SHP77 (cell line): ENCODE data around the gene SERPINB13.

Experiments used
- DNase-seq, 2 experiments: peaks; one replicate each; lab custom pipeline; 2025; lab: John Stamatoyannopoulos, UW

Gene SERPINB13, protein sequence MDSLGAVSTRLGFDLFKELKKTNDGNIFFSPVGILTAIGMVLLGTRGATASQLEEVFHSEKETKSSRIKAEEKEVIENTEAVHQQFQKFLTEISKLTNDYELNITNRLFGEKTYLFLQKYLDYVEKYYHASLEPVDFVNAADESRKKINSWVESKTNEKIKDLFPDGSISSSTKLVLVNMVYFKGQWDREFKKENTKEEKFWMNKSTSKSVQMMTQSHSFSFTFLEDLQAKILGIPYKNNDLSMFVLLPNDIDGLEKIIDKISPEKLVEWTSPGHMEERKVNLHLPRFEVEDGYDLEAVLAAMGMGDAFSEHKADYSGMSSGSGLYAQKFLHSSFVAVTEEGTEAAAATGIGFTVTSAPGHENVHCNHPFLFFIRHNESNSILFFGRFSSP

DNA sequence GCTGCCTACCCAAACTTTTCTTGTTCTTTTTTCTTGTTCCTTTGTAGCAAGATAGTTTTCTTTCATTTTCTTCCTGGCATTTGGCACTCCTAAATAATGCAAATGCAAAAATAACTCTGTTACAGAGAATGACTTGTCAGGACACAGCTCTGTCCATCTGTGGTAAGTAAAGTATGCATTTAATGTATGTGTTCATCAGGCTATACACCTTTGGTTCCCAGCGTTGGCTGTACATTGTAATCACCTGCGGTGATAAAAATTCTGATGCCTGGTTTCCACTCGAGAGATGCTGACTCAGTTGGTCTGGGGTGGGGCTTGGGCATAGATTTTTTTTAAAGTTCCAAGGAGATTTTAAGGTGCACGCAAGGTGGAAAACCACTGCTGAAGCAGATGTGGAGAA is at the start of gene SERPINB13:
Gene SERPINB13, plus strand, starts transcription at position 378 of the 400 bp plus-strand sequence. CDS start 1,325 bp downstream, outside the sequence.
- no peak for DNase-seq

DNA sequence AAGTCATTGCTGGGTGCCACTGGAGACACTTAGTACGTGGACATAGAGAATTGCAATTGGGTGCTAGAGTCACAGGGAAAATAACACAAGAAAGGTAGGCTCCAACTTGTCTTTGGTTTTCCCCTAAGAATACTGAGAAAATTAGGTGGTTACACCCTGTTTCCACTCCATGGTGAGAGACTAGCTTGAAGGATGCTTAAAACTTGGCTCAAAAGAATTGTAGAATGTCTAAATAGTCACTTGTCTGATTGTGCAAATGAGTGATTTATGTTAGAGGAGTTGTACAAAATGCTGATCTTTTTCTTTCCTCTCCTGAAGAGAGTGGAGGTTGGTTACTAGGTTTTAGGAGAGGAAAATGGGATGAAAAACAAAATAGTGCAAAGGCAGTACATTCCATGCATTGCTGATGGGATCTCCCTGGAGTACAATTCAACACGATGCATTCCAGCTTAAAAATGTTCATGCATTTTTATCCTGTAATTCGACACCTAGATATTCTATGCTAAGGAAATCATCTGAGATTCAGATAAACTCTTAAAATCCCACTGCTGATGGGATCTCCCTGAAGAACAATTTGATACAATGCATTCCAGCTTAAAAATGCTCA is 47.1 kb upstream of the SERPINB13 start:
- no peak for DNase-seq

DNA sequence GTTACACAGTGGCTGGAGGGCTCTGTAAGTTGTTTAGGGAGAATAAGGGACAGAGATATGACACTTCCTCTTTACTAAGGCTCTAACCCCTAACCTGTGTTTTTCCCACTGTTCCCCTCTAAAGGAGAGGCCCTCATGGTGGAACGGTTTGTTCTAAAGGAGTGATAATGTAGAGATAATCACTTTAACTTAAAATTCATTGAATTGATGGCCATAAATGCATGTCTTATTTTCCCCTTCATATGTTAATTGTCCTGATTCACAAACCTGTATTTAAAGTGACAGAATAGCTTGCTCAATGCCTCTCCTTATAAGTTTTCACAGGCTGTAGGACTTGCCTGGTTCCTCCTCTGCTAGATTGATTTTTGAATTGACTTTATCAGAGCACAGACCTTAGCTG is 45.1 kb upstream of the SERPINB13 start, which contains the start of gene SERPINB12:
Gene SERPINB12, plus strand, starts transcription at position 301 of the 400 bp plus-strand sequence. CDS start 13,791 bp downstream, outside the sequence.
- no peak for DNase-seq

DNA sequence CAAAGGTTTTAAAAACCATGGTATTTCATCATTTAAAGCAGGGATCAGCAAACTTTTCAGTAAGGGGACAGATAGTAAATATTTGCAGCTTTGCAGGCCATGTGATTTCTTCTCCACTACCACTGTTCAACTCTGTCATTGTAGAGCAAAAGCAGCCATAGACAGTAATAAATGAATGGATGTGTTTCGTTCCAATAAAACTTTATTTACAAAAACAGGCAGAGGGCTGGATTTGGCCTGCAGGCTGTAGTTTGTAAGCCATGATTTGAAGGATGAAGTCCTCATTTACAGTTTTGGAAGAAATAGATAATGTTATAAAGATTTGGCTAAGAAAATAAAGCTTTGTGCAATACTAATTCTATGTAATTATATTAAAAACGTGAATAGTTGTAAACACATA is 43.1 kb upstream of the SERPINB13 start:
- DNase-seq = no peak

DNA sequence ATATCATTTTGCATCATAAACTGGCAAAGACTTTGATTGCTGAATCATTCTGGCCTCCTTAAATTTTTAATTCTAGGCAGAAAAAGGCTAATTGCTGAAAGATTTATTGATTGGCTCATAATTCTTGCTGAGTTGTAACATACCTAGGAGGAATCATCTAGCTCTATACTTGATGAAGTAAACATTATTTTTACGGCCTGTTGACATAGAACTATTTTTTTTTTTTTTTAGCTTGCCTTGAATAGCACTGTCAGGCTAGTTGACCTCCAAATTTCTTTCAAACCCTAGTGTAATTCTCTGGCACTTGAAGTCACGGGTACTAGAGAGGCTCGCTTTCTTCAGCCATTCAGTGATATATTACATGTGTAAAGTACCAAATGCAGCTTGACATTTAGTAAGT is 42.1 kb upstream of the SERPINB13 start:
- no peak for DNase-seq

DNA sequence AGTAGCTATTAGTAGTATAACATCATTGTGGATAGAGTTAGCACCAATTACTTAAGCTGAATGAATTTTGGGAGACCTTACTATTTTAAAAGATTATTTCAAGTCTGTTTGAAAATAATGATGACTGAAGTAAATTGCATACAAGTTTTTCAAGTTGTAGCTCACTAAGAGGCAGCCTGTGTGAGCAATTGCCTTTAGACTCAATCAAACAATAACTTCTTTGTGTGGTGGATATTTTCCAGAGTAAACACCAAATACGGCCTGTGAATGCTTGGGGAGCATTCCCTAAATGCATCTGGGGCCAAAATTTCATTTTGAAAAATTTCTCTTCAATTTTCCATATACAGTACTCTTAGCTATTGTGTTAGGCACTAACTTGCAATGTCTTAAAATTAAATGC is 37.1 kb upstream of the SERPINB13 start:
- DNase-seq = no peak

DNA sequence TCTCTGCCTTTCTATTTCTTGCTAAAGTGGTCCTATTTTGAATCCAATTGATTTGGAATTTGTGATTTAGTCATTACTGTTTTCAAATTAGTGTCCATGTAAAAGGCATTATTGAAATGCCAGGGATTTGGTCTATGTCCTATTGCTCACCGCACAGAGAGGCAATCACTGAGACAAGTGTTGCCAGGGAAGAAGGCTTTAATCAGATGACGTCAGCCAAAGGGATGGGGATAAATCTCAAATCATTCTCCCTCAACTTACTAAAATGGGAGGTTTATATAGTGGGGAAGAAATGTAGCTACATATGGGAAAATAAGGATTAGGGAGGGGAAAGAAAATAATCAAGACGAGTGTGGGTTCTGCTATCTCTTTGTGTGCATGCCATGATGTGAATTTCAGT is 35.4 kb upstream of the SERPINB13 start:
- no peak for DNase-seq

DNA sequence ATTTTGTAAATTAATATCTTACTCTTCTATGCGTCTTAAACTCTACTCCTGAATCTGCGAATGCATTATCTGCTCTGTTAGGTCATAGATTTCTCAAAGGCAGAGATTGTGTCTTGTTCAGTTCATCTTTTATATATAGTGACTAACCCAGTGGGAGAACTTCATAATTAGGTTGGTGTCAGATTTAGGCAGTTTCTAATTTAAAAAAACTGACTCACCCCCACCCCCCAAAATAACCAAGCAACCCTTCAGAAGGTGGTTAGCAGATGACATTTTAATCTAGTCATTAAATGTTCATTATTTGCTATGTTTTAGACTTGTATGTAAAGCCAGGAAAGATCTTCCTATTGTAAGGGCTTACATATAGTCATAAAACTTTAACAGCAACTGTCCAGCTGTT is 34.6 kb upstream of the SERPINB13 start:
- no peak for DNase-seq

DNA sequence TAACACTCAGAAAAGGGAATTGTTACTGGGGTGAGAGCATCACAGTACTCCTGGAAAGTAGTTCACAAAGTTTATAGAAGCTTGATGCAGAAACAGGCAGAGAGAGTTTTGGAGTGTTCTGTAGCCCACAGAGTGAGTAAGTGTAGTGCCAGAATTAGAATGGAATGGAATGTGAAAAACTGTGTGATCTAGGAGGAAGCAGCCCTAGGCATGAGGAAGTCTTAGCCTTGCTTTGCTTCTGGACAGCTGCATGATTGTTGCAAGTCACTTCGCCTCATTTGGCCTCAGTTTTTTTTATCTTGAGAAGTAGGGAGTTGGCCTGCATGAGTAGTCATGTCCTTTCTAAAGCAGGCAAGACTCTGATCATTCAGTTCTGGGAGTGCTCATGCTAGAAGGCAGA is 34.1 kb upstream of the SERPINB13 start:
- no peak for DNase-seq

DNA sequence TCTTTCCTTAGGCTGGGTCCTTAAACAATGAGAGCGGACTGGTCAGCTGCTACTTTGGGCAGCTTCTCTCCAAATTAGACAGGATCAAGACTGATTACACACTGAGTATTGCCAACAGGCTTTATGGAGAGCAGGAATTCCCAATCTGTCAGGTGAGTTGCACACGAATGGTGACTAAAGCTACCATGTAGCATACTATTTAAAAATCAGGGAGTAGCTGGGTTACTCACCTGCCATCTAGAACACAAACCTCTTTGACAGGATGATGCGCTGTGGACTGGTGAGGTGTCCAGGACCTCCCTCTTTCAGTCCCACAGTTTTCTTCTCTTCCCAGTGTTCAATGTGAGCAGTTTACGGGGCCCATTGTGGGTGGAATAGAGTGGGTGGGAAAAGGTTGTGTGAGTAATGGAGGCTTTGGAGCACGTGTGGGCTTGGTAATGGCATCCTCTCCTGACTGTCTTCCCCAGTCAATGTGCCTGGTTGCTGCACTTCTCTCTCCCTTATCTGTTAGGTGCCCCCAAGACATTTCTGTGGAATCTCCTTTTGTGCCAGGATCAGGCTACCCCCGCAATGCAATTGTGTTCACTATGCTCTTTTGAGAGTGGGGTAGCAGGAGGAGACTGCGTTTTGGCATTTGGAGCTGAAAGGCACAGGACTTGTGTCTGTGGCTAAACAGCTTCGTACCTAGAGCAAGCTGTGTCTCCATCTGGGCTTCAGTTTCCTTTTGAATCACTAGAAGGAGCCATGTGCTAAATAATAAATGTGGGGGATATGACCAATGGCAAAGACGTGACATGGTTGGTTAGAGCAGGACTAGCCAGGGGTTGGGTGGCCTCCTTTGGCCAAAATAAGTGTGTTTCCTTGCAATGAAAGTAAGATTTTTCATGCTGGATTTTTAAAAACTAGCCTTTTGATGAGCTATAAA is 27.3 kb upstream of the SERPINB13 start:
- no peak for DNase-seq

DNA sequence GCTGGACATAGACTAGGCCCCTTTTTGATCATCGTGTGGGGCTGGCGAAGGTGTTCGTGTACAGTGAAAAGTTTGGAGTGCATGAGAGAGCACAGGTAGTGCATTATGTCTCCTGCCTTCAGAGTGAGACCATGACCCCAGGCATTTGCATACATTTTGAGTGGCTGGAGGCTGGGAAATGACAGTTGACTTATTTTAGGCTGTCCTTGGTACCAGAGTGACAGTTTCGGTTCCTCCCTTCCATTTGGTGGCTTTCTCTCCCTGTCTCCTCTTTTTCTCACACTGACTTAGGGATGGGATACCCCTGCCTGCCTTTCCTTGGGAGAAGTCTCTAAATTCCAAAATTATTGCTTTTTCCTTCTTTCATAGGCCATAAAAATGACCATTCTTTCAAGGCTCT is 24.9 kb upstream of the SERPINB13 start:
- no peak for DNase-seq

DNA sequence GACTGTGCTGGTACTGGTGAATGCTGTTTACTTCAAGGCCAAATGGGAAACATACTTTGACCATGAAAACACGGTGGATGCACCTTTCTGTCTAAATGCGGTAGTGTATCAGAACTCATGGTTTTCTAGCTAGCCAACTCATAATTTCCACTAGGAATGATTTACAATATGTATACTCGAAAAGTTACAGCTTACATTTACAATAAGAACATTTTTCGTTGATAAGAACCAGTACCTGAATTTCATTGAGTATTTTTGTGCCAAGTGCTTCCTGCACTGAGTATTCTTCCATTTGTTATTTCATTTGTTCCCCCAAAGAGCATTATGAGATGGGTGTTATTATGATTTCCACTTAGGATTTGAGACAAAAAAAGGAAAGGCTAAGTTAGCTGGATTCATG is 23.1 kb upstream of the SERPINB13 start:
- DNase-seq = no peak

DNA sequence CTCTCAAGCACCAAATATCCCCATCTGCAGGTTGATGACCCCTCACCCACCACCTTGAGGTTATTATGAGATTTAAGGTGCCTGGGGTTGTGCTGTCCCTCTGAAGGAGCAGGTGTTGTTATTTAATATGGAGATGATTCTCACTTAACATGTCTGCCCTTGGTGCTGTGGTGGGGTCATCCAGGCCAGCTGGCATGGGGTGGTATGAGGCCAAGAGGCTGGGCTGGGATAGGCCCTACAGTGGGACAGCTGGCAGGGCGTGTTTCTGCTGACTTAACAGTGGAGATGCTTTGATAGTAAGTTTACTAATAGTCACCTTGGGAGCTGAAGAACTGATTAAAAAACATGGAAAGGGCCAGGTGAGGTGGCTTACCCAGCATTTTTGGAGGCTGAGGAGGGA is 22.6 kb upstream of the SERPINB13 start:
- DNase-seq = no peak

DNA sequence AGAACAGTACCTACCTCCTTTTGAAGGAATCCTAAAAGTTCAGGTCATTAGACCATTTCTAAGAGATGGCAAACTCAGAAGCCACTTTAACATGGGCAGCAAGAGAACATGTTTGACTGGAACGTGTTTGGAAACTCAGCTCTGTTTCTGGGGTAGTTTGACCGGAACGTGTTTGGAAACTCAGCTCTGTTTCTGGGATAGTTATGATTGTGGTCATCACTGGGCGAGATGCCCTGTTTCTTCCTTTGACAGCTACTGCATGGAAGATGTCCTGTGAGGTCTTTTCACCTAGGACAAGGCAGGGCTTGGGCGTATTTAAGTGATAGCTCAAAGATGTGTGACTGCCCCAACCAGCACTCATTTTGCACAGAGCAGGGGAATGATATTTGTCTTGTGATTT is 19.9 kb upstream of the SERPINB13 start:
- no peak for DNase-seq

DNA sequence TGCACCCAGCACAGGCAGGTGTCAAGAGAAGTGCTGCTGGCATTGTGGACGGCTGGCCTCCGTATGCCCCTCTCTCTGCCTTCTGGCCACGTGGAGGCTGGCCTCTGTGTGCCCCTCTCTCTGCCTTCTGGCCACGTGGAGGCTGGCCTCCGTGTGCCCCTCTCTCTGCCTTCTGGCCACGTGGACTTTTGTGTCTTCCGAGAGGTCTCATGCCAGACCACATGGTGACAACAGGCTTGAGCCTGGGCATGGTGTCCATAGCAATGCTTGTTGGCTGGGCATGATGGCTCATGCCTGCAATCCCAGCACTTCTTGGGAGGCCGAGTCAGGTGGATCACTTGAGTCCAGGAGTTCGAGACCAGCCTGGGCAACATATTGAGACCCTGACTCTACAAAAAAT is 19.3 kb upstream of the SERPINB13 start:
- DNase-seq = no peak

DNA sequence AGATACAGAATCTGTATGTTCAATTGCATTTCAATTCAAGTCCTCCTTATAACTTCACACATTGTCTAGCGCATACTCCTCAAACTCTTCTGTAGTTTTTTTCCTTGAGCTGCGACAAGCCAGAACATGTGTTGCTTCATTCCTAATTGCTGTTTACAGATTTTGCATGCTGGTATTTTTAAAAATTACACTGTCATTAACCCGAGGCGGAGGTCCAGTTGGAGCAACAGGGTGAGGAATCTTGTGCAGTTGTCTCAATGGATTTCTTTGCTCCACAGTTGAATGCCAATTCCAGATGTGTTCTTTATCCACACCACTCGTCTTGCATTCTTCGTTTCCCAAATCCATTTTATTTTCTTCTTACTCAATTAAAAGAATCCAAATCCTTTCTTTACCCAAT is 16.4 kb upstream of the SERPINB13 start:
- no peak for DNase-seq

DNA sequence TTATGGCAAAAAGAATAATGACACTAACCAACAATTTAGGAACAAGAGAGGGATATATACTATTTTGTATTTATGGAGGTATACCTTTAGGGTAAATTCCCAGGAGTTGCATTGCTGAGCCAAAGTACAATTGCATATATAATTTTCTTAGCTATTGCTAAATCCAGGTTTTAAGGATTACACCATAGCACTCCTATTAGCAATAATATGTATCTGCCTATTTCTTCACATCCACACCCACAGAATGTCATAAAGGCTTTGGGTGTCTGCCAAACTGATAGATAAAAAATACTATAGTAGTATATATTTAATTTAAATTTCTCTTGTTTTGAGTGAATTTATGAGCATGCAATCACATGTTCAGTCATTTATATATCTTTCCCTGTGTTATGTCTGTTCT is 11.5 kb upstream of the SERPINB13 start:
- DNase-seq = no peak

DNA sequence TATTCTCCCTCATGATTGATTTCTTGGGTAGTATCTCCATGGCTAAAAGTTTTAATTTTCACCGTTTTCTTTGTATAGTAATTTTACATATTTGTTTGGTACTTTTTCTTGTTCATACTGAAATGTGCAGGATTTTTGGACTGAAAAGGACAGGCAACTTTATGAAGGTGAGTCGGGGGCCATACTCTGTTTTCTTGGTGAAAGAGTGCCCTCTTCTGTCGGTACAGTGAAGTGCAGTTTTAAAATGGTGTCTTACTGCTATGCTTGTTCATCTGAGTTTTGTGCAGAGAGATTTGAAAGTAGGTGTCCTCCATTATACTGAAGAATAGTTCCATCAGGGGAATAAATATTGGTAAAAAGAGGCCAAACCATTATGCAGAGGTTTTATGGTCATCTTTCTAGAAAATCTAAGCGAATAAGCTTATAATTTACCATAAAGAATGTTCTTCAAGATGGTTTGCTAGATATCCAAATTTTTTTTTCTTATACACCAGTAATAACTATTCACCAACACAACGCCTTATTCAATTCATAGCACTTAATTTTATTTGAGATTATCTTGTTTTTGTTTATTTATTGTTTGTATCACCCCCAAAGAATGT is 8.7 kb upstream of the SERPINB13 start:
- DNase-seq = peak; percentile 6 to 21

DNA sequence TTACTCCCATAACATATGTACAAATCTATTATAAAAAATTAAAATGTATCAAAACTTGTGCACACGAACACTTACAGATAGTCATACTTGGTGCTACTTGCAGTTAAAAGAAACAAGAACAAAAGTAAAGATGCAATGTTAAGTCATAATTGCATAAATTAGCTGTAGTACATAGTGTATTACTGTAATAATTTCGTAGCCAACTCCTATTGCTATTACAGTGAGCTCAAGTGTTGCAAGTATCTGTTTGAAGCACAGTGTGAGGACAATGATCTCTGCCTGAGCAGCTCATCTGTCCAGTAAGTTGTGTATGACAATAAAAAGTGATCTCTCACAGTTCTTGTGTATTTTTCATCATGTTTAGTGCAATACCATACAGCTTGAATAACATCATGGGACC is 7.5 kb upstream of the SERPINB13 start:
- DNase-seq = no peak

DNA sequence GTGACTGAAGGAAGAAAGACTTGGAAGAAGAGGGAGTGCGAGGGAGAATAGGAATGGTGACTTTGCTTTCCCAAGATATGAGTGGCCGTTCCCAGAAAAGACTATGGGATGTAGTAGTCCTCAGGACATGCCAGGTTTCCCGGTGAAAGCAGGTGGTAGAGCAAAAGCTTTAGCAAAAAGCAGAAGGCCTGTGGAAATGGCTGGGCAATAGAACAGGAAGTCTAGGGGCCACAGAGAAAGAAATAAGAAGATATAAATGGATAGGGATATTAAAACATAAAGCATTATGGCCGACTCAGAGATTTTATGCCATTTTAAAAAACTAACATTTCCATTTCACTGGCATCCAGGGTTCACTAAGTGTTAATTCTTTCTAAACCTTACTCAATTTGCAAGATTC is 1.2 kb upstream of the SERPINB13 start:
- no peak for DNase-seq

DNA sequence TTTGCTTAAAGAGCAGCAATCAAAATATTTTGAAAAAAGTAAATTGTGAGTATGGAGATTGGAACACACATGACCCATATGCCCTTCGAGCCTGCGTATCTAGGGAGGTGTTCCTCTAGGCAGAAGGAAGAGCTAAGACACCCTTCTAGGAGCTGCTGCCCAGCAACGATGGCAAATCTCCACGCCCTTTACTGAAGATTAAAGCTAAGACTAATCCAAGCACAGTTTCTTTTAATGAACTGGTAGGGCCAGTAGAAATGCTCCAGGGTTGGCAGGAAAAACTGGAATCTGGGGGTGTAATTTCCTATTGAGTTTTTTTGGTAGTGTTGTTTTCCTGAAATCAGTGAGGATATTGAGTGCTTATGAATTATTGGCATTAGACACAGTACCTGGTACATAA is 712 bp upstream of the SERPINB13 start:
- DNase-seq = no peak

DNA sequence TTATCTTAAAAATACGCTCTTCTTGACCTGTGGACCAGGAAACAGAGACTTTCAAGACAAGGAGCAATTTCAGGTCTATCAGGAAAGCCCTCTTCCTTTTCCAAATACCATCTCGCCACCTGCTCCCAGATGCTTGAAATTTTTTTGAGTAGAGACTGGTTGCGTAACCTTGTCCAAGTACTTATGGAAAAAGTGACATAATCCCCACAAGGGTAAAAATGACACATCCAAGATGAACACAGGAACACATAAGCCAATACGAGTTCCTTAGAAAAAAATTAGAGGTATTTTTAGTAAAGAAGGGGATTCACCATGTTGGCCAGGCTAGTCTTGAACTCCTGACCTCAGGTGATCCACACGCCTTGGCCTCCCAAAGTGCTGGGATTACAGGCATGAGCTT is 1.8 kb downstream of the SERPINB13 start:
- no peak for DNase-seq
